Measurements from ENCODE around the gene DEFB114. TPM values are rescaled to one million over a fixed set of nuclear protein-coding genes. Genes with fewer than 3 reads are reported as not detected.

DEFB114 gene
- total RNA-seq, 1 experiment from 2014 or later: not detected

- Histone ChIP-seq H3K79me1 (ENCODE audit: insufficient read depth, low read depth, low read length, poor library complexity, severe bottlenecking) (no peaks in the 10 kb centered on the region), H4K8ac (replicated peaks; ENCODE audit: insufficient read length, low read depth, low read length) (no peak overlapping the region), H3K4me2 (ENCODE audit: insufficient read depth, insufficient read length, low read length) (no peak overlapping the region), H3K23me2 (ENCODE audit: insufficient read length, low read depth, low read length, poor library complexity, severe bottlenecking) (no peaks in the 10 kb centered on the region), H4K20me1 (ENCODE audit: control insufficient read depth, insufficient read depth, insufficient read length) (no peaks in the 10 kb centered on the region), H2BK20ac (ENCODE audit: low read depth, low read length, poor library complexity, severe bottlenecking) (no peak overlapping the region), H3K9me3 (ENCODE audit: control insufficient read depth, low read depth, low read length) (no peaks in the 10 kb centered on the region), H3K27ac (ENCODE audit: insufficient read length, low read depth, low read length) (no peak overlapping the region), H3K79me2 (ENCODE audit: insufficient read depth, low read length) (no peaks in the 10 kb centered on the region), H3K27me3 (ENCODE audit: insufficient read depth, low read length) (no peaks in the 10 kb centered on the region), H4K91ac (ENCODE audit: insufficient read length, low read depth, low read length) (no peak overlapping the region), H2BK12ac (ENCODE audit: insufficient read length, low read depth, low read length) (no peak overlapping the region), H3T11ph (ENCODE audit: low read length) (no peak overlapping the region), H2BK120ac (ENCODE audit: low read depth, low read length, poor library complexity, severe bottlenecking) (no peak overlapping the region), H3K14ac (ENCODE audit: insufficient read depth, low read length) (no peak overlapping the region), H3K56ac (ENCODE audit: insufficient read length, low read depth, low read length) (no peak overlapping the region), H4K5ac (ENCODE audit: insufficient read length, low read depth, low read length) (no peak overlapping the region), H2AK5ac (ENCODE audit: insufficient read length, low read length) (no peak overlapping the region), H2BK5ac (ENCODE audit: insufficient read length, low read length) (no peak overlapping the region), H3K4ac (ENCODE audit: low read depth, low read length) (no peak overlapping the region), H2AFZ (ENCODE audit: low read length) (no peak overlapping the region), H3K23ac (ENCODE audit: insufficient read length, low read depth, low read length) (no peak overlapping the region), H3K9ac (ENCODE audit: extremely low read depth, insufficient read length, low read length) (no peak overlapping the region), H3K18ac (ENCODE audit: insufficient read length, low read depth, low read length) (no peak overlapping the region), H2BK15ac (ENCODE audit: low read depth, low read length) (no peak overlapping the region), H3K4me1 (ENCODE audit: insufficient read depth, low read length) (no peaks in the 10 kb centered on the region)
- Mint-ChIP-seq H3K4me3 (no peak overlapping the region), H3K27ac (no peak overlapping the region), H3K4me1 (no peaks in the 10 kb centered on the region), H3K9me3 (no peaks in the 10 kb centered on the region), H3K27me3 (ENCODE audit: low read depth) (no peaks in the 10 kb centered on the region), H3K36me3 (ENCODE audit: insufficient read depth in 1 of 3, low read depth in 3 of 3) (no peaks in the 10 kb centered on the region)
- no peak for DNase-seq
- no peak for TF ChIP-seq CTCF (conservative IDR thresholded peaks at IDR 0.05)
Observed at GRCh38 chr6:49995278-49995677, 31.3 kb upstream of the DEFB114 start.

Measured in H9 (cell line).